NCI-H187 (cell line): Measurements from ENCODE around the gene ENHO.
"Not testable (repeated sequence)": the region's sequence is repeated elsewhere in the genome, so short reads cannot be mapped to it uniquely, and the experiment has no call there.

Experiments
- DNase-seq, 2 experiments: peaks; one replicate each; lab custom pipeline; 2025; lab: John Stamatoyannopoulos, UW

Gene ENHO

DNA sequence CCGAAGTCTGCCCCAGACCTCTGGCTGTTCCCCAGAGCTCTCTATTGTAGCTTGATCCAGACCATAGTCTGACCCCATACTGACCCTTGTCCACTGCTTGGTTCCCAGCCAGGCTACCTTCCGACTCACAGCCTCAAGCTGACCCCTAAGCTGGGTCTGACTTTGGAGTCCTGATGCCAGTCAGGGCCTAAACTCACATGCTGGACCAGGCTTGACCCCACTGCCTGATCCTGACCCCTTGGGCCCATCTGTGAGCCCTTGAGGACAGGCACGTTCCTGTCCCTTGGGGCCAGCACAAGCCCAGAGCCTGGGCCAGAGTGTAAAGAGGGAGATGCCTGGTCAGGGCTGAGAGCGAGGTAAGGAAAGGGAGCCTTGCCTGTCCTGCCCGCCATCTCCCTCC, 32.7 kb upstream of the ENHO start:
- no peak for DNase-seq

- DNase-seq, result no peak
These were observed 32.2 kb upstream of the ENHO start for GRCh38 chr9:34555002-34555348.

DNA sequence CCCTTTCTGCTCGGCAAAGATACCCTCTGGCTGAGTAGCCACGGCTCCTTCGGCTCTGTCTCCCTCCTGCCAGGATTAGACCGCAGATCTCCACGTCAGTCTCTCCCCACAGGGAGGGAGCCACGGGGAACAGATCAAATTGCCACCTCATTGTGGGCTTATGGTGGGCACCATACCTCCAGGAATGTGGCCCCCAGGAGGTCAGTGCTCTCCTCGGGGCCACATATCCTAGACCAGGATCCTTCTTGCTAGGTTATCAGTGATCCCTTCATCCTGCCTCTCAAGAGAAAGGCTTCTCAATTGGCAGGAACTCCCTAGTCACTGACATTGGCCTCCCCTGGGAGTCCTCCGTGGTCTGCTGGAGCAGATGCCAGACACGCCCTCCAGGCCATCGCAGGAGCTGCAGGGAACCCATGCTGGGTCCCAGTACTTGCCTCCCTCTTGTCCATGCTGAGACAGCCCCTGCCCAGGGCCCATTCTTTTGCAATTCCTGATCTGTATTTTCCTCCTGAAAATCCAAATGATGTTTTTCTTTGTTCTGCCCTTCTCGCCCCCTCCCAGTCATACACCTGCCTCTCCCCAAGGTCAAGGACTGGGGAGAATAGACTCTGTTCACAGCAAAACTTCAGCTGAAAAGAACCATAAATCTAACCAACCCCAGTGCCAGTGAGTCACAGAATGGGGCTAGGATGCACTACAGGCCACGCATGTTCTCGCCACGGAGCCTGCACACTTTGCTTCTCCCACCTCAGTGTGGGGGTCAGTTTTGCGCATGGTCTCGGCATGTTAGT, 31.6 kb upstream of the ENHO start:
- peak; percentile 34 to 50 for DNase-seq

DNA sequence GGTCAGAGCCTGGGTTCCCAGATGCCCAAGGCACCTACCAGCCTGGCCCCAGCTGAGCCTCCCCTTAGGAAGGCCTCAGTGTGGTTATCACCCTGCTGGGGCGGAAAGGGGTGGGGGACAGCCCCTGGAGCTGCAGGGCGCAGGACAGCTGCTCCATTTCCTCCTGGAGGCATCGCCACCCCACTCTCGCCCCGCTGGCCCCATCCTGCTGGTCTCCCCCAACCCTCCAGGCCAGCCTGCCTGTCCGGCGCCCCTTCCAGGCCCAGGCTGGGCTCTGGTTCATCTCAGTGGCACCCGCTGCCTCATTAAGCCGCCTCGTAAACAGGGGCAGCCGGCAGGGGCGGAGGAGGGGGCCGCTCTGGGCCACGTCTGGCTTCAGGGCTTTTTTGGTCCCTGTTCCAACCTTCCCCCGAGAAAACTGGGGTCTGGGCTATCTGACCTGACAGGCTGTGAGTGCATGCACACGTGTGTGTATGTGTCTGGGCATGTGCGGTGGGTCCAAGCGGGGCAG, 30.8 kb upstream of the ENHO start:
- DNase-seq, result no peak

DNA sequence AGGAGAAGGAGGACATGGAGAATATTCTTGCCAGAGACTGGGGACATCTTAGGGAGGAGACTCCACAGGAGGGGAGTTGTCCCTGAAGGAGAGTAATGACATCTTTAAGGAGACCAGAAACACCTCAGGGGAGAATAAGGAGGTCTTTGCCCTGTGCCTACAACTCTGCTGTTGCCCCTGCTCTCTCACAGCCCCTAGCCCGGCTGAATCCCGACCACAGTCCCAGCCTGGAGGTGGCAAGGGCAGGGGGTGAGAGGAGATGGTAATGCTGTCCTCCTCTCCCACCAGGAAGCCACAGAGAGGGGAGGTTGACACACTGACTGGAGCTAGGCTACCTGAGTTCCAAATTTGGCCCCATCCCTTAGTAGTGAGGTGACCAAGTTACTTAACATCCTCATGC, 30.2 kb upstream of the ENHO start:
- DNase-seq, result no peak

DNA sequence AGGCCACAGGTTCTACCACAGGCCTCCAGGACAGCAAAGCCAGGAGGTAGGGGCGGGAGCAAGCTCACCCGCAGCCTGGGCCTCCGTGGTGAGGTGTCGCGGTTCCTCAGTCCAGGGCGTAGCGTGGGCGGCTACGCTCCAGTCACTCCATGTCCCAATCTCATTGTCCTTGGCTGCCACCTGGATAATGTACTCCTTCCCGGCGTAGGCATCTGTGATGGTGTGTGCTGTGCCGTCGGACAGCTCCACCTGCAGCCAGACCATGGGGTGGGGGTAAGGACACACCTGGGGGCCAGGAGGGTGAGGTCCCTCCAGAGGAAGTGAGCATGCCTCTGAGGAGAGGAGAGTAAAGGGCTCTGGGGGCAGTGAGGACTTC, 29.8 kb upstream of the ENHO start:
- no peak for DNase-seq

GRCh38 chr9:34551751-34552605, 29.2 kb upstream of the ENHO start:
- no peak for DNase-seq

- no peak for DNase-seq
These were observed 28.0 kb upstream of the ENHO start for GRCh38 chr9:34550681-34551270.

DNA sequence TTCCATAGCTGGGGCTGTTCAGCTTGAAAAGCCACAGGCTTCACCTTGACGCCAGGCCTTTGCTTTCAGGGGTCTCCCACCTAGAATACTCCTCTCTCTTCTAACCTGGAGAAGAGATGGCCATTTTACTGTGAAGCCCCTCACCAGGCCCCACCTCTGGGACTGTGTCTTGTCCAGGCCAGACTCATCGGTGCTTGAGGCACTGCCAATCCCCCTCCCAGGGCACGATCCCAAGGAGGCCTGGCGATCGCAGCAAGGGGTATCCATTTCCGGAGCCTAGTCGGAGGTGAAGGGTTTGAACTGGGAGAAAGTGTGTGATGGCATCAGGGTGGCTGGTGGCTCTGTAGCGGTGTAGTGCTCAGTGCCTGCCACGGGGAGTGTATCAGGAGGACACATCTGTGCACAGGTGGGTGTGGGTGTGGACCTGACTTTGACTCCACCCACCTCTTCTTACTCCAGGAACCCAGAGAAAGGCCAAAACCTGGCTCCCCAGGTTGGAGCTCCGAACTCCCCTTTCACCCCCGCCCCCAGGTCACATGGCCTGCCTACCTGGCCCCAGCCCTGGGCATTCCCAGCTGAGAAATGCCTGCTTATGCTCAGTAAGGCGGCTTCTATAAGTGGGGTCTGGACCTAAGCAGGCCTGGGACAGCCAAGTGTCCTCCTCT, 27.4 kb upstream of the ENHO start:
- no peak for DNase-seq

DNA sequence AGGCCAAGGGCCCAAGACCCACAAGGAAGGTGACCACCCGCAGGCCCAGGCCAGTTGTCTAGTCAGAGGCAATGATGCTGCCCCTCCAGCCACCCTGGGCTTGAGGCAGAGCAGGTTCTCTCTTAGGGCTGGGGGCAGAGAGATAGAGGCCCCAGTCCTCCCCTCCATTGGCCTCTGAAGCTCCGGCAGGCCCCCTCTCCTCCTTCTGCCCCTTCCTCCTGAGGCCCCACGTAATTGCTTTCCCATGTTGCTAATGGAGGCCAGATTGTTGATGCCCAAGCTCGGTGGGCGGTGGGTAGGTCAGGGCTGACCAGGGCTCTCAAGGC, 26.6 kb upstream of the ENHO start:
- DNase-seq, result no peak

DNA sequence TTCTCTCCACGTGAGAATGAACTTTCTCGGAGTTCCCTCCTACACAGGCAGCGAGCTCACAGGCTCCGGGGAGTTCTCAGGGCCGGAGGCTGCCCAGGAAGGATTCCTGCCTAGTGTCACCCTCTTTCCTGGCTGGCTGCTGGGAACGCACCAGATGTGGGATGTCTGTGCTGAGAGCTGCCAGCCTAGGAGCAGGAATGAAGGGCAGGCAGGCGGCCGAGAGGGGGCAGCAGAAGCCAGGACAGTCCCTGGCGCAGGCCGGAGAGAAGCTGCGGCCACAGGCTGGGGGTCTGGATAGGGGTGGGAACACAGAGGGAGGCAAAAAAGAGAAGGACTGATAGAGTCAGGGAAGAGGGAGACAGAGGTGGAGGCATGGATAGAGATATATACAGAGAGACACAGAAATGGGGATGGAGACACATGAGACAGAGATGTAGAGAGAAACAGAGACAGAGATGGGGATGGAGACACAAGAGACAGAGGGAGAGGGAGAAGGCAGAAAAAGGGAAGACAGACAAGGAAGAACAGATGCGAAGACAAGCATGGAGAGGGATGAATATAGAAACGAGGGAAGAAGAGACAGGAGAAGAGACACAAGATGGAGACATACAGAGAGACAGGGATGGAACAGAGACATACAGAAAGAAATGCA, 25.3 kb upstream of the ENHO start:
- DNase-seq, result no peak

DNA sequence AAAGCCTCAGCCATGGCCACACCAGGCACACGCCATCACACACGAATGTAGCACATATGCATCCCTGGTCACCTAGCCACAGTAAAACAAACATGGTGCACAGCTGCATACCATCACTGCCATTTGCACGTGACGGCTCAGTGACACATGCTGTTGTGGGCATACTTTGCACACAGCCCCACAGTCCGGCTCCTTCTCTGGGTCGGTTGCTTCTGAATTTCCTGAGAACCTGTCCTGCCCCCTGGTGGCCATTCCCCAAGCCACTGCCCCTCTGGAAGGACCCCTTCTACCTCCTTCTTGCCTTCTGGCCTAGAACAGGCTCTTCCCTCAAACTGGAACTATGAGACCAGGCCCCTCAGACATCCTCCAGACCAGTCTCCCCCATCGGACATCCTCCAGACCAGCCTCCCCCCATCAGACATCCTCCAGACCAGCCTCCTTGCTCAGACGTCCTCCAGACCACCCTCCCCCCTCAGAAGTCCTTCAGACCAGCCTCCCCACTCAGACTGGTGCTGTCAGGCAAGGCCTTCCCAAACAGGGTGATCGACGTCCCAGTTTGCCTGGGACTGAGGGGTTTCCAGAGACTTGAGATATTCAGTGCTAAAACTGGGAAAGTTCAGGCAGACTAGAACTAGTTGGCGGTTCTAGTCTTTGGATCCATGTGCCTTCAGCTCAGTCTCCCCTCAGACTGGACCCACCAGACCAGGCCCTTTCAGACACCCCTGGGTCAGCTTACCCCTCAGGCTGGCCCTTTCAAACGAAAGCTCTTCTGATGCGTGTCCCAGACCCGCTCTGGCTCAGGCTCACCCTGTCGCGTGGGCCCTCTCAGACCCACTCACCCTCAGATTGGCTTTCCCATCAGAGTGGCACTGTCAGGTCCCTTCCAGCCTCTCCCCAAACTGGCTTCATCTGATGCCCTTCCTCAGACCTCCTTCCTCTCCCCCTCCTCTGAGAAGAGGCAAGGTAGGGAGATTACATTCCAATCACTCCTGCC, 24.3 kb upstream of the ENHO start:
- DNase-seq, result no peak

DNA sequence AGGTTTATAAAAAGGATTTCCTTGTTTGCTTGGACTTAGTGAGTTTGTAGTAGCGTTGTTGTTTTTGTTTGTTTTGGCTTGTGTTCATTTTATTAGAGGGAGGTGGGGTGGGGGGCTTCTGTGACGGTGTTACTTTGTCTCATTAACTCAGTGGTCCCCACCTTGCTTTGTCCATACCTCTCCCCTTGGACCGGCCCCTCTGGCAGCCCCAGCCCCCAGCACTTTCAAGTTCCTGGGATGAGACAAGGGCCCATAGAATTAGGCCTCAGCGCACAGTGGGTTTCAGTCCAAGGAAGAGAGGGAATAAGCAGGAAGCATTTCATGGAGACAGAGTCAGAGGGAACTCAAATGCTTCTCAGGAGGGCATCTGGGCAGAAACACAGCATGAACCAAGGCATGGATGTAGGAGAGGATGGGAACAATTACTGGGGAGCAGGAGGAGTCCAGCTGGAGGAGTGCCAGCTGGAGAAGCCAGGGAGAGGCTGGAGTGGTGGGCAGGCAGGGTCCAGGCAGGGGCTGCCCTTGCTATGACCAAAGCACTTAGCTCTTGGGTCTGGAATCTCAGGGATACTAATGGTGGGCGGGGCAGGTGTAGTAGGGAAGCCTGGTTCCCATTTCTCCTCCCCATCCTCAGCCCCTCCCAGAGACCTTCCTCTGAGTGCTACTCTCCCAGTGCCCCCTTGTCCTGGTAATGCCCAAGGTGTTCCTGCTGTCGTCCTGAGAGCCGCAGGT, 23.5 kb upstream of the ENHO start:
- DNase-seq, result no peak

DNA sequence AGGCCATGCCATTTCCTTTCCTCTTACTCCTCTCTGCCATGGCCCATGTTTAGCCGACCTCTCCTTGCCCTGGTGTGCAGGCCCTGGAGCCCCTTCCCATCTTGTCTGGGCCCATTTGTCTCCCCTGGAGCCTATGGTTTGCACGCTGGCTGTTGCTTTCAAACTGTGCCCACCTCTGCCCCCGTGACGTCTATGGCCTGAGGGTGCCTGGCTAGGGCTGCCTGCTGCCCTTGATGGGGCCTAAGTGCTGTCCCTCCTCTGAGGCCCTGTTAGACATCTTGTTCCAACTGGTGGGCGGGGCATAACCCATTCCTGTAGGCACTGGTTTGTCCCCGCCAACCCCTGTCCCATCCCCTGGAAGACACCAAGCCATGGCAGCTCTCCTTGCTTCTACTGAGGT, 22.7 kb upstream of the ENHO start:
- no peak for DNase-seq

- DNase-seq, result no peak
These were observed 21.2 kb upstream of the ENHO start for GRCh38 chr9:34544035-34544434.

GRCh38 chr9:34541540-34541939, 18.8 kb upstream of the ENHO start:
- DNase-seq, result no peak

GRCh38 chr9:34540827-34541226, 18.0 kb upstream of the ENHO start:
- no peak for DNase-seq

- DNase-seq, result no peak
These were observed 13.9 kb upstream of the ENHO start for GRCh38 chr9:34536685-34537084.

GRCh38 chr9:34532041-34532440, 9.3 kb upstream of the ENHO start:
- DNase-seq, result not testable (repeated sequence)

GRCh38 chr9:34526026-34526425, 3.2 kb upstream of the ENHO start:
- no peak for DNase-seq
